GM21529 (cell line): ENCODE measurements around the gene CAMK4.
"Not testable (repeated sequence)": the region's sequence is repeated elsewhere in the genome, so short reads cannot be mapped to it uniquely, and the experiment has no call there.

Experiments used
- ATAC-seq: cut with Tn5 transposase; IDR thresholded peaks from one replicate; pipeline ENCODE4 v1.9.1; 2021; ENCODE audit not compliant: unreplicated experiment

CAMK4 gene

DNA sequence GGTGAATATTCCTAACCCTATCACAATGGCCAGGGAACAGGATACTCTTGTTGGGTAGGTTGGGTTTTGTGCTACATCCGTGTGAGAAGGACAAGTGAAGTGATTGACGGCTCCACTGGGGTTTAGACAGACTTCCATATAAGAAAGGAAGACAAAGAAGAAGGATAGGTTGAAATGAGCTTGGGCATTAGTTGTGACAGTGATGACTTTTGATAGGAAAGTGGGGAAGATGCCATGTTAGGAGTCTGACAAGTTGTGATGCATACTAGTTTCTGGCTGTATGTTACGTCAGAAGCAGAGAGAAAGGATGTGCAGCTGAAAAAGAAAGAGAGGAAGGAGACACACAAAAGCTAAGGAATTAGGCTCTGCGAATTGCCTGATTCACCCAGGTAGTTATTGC is 150.2 kb downstream of the CAMK4 start:
- no peak for ATAC-seq

DNA sequence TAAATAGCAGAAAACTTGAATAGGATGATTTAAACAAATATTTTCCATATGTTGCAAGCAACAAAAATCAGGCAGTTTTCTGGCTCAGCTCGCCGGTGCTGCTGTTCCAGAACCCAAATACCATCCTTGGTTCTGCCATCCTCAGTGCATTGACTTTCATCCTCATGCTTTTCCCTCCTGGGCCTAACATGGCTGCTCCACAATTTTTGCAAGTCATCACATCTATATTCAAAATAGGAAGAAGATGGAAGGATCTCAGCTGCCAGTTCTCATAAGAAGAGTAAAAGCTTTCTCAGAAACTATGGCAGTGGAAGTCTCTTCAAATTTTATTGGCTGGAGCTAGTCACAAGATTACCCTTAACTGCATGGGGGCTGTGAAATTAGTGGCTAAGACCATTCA is 151.5 kb downstream of the CAMK4 start:
- ATAC-seq: no peak

DNA sequence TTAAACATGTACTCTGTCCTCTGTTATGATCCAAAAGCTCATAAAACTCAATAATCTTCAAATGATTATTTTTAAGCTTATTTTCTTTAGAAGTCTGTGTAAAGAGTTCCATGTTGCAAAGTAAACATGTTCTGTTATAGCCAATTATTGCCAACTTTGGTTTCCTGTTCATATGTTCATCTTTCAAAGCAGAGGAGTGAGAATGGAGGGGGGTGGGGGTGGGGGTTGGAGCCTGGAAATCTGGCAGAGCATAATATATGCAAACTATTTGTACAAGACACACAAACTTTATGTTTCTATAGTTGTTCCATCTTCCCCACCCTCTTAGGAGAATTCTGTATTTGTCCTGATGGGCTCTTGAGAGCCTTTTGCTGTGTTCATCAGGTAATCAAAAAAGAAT is 153.1 kb downstream of the CAMK4 start:
- no peak for ATAC-seq

DNA sequence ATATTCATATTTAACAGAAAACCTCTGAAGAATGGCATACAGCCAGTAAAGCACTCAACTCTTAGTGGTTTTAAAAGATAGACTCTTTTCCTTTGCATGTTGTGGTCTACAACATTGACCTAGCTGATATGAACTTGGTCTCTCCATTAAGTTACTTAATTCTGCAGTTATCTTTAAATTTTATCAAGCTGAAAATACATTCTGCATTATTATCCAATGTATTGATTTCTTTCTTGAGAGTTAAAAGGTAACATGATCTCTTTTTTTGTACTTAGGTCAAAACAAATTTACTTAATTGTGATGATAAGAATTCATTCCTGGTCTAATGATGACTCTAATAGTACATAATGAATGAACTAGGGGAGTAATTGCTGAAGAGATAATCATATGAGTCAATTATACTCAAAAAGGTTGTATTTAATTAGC is 155.2 kb downstream of the CAMK4 start:
- ATAC-seq: no peak

DNA sequence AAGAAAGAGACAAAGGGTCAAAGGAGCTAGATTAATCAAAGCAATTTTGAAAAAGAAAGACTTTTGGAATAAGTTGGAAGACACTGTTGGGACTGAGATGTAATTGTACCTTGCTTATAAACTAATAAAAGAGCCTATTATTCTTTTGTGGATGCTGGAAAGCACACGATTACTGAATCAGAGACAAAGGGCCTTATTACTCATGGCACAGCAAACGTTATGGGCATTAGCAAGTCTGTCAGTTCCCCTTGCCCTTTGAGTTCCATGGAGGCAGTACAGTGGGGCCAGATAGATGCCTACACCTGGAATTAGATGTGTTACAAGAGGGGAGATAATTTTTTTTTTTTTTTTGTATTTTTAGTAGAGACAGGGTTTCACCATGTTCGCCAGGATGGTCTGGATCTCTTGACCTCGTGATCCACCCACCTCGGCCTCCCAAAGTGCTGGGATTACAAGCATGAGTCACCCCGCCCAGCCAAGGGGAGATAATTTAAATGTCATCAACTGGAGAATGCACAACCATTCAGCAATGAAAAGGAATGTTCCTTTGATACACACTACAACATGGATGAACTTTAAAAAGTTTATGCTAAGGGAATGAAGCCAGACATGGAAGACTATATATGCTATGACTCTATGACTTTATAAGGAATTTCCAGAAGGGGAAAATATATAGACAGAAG is 159.2 kb downstream of the CAMK4 start:
- ATAC-seq: no peak

DNA sequence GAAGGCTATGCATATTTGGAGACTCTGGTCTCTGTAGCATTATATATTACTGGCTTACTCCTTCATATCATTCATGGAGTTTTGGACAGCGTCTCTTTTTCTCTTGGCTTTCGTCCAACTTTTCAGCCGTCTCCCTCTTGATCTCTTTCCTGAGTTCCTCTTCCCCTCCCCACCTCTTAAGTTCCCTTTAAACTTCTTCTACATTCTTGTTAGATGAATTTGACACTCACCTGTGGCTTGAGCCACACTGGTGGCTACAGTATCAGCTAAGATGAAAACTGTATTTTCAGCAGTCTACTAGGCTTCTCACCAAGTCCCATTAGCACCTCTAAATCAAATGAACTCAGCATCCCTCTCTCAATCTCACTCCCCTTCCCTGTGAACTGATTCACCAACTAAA is 160.0 kb downstream of the CAMK4 start:
- no peak for ATAC-seq

DNA sequence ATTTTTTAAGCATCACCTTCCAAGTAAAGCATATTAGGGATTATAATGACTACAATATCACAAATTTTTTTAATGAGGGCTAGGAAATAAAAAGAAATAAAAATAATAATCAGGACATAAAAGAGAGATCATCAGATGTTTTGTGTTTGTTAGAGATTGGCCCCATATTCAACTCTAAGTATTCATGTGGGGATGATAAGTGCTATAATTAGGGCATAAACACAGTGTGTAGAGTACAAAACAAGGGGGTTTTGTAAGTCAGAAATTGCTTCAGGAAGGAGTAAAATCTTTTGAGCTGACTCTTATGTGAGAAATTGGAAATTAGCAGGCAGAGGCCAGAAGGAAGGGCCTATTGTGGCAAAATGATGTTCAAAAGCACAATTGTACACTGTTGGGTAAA is 160.9 kb downstream of the CAMK4 start:
- ATAC-seq: no peak

DNA sequence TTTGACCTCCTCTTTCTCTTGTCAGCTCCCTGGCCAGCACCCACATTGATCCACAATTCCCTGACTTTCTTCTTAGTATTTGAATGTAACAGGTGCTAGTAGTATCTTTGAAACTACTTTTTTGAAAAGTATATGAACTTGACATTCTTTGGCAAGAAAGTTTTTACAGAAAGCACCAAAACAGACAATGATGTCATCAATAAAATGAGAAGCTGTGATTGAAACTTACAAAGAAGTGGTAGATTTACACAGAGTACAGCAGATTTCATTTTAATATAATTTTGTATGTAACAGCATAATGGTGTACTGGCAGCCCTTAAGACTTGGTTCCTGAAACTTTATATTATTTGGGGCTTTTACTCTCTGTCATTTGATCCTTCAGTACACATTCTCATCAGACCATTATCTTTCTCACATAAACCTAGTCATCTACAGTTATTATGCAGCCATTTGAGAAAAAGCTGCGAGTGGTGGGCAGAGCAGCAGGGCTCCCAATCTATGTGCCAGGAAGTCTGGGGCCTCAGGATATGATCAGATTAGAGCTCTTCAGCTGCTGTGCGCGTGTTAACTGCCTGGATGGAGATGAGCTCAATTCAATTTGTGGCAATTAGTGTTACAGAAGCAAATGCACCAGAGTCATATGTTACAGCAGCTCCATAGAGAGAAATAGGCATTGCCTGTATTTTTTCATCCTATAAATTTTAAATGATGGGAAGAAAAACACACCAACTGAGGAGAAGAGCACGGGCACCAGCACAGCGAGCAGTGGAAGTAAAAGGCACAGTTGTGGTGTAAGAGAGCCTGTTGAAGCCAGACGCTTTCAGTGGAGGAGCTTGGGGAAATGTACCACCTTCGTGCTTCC is 162.0 kb downstream of the CAMK4 start:
- no peak for ATAC-seq

DNA sequence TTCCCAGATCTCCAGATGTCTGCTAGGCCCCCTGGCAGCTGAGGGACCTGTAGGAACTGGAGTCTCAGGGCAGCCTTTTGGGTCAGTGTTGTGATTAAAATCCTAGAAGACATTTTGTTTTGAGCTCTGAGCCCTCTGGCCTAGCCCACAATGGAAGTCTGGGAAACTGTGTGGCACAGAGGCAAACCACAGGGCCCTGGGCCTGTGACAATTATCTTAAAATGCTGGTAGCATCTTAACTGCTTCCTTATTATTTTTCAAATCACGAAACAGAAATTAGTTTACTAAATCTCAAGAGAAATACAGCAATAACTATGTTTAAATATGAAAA is 162.6 kb downstream of the CAMK4 start:
- ATAC-seq: no peak

DNA sequence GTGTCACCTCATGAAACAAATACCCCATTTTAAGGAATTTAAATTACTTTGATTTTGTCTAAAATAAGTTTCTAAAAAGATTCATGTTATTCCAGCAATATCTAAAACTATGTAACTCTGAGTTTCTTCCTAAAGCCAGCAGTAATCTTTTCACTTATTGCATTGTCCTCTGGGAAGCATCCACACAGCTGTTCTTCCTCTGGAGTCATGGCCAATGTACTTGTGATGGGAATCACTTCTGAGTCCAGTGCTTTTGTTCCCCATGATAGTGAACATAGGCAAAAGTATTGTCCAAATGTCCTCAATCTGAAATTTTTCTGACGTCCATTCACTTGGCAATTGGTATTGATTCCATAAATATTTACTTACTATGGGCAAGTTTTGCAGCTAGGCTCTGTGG is 163.2 kb downstream of the CAMK4 start:
- no peak for ATAC-seq

DNA sequence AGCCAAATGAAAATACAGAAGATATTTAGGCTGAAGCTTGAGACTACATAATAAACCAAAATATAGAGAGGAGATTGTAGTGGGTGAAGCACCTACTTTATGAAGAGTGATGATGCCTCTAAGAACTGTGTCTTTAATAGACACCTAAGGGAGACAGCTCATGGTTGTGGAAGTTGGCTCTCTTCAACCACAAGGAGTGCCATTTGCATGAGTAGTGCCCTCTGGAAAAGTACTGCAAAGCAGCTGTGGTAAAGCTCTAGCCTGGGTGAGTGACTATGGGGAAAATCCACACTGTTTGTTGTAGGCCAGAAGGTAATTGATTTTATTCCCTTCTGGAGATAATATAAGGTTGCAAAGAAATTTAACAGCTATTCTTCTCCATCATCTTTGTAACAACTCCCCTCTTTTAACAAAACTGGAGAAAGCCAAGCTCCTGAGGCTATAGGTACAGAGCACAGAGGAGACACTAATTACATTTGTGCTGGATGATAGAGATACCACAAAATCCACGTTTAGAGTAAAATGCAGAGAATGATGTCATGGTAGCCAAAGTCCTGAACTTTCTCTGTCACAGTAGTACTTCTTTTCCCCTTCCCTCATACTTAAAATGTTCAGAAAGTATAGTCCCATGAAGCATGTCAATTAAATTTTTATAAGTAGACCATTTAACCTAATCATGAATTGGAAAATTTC is 165.4 kb downstream of the CAMK4 start:
- no peak for ATAC-seq

DNA sequence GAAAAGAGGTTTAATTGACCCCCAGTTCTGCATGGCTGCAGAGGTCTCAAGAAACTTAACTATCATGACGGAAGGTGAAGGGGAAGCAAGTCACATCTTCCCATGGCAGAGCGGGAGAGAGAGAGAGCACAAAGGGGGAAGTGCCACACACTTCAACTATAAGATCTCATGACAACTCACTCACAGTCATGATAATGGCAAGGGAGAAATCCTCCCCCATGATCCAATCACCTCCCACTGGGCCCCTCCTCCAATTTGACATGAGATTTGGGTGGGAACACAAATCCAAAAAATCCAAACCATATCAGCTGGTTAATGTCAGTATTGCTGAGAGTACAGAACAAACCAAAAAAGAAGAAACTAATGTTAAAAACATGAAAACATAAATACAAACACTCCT is 168.0 kb downstream of the CAMK4 start:
- no peak for ATAC-seq

DNA sequence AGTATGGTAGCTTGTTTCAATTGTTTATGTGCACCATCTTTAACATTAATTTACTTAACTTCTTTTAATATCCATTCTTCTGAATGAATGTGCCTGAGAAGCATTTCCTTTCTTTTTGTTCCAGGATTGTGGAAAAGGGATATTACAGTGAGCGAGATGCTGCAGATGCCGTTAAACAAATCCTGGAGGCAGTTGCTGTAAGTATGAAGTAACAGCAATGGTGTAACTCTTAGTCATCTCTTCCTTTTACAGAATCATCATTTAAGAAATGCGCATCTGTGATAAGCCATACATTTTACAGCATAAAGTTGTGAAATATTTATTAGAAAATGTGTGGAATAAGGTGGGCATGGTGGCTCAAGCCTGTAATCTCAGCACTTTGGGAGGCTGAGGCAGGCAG is 170.4 kb downstream of the CAMK4 start:
- ATAC-seq: no peak

DNA sequence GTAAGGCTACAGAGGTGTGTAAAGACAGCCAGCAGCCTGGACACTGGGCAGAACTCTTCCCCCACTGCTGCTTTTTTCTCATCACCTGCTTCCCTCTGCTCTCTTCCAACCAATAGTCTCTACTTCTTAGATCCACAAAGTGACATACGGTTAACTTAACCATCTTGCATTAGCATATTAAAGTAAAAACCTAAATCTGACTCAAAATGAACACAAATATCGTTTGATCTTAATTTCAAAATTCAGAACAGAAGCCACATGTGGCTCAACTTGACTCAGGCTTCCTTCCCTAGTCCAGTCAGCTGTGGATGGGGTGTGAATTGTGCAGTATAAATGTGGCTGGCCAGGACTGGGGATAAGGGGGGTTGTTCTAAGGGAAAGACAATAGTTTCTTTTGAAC is 173.8 kb downstream of the CAMK4 start:
- no peak for ATAC-seq

DNA sequence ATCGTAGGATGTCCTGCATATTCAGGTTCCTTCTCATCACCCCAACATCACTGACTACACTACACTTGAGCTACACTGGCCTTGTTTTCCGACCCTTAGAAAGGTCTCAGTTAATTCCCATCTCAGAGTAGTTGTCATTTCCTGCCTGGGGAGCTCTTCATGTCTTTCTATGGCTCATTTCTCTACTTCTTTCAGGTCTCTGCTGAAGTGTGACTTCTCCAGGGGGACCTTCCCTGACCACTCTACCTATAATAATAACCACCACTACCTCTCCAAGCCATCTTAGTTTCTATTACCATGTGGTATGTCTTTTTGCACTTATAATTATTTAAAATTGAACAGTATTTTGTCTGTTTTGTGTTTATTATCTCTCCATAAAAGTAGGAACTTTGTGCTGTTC is 174.9 kb downstream of the CAMK4 start:
- no peak for ATAC-seq

DNA sequence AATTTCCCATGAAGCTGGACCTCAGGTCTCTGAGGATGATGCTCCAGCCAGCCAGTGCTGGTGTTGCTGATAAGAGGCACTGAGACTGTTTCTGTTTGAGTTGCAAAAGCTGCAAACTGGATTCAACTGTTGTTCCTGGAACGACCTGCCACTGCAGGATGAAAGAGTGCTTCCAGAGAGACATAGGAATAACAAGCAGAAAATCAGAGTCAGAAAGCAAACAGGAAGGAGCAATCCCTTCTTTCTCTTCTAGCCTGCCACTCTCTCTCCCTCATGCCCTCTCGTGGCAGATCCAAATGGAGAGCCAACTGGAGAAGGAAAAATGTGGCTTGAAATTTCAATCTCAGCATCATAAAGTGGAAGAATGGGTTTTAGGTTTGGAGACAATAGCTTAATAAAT is 177.7 kb downstream of the CAMK4 start:
- ATAC-seq: no peak

DNA sequence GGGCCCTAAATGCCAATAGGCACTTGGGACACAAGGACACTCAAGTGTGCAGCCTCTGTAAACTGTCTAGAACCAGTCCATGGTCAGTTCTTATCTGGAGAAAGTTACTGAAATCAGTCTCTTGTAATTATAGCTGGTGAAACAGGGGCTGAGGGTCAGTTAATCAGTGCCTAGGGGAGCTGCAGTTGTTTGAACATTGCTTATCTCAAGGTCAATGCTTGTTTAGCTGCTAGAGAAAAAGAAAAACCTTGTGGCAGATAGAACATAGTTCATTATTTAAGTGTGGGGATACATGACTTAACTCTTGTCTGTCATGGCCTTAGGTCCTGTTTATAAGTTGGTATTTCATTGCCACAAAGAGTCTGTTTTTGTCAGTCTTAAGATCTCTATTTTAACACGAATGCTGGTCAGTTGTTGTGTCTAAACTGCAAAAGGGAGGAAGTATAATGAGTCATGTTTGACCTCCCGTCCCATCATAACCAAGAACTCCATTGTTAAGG is 180.1 kb downstream of the CAMK4 start:
- ATAC-seq: no peak

DNA sequence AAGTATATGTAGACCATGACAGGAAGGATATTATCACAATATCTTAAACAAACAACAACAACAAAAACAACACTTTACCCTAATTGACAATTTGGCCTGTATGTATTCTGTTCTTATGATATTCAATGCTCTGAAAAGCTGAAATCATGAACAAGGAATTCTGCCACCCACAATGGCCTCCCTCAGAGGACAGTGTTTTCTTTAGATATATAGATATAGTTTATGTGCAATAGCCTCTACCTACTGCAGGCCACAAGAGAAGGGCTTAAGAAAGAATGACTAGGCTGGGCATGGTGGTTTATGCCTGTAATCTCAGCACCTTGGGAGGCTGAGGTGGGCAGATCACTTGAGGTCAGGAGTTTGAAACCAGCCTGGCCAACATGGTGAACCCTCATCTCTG is 183.4 kb downstream of the CAMK4 start:
- no peak for ATAC-seq

DNA sequence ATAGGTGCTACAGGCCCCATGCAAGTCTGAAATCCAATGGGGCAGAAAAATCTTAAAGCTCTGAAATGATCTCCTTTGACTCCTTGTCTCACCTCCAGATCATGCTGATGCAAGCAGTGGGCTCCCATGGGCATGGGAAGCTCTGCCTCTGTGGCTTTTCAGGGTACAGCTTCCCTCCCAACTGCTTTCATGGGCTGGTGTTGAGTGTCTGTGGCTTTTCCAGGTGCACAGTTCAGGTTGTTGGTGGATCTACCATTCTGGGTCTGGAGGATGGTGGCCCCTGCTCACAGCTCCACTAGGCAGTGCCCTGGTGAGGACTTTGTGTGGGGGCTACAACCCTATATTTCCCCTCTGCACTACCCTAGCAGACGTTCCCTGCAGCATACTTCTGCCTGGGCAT is 184.6 kb downstream of the CAMK4 start:
- ATAC-seq: no peak

DNA sequence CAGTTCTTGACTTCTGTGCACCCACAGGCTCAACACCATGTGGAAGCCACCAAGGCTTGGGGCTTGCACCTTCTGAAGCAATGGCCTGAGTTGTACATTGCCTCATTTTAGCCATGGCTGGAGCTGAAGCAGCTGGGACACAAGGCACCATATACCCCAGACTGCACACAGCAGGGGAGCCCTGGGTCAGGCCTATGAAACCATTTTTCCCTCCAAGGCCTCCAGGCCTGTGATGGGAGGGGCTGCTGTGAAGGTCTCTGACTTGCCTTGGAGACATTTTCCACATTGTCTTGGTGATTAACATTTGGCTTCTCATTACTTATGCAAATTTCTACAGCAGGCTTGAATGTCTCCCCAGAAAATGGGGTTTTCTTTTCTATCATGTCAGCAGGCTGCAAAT is 185.1 kb downstream of the CAMK4 start:
- ATAC-seq: not testable (repeated sequence)

DNA sequence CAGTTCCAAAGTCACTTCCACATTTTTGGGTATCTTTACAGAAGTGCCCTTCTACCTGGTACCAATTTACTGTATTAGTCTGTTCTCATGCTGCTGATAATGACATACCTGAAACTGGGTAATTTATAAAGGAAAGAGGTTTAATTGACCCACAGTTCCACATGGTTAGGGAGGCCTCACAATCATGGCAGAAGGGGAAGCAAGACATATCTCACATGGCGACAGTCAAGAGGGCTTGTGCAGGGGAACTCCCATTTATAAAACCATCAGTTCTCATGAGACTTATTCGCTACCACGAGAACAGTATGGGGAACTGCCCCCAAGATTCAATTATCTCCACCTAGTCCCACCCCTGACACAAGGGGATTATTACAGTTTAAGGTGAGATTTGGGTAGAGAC is 185.9 kb downstream of the CAMK4 start:
- ATAC-seq: not testable (repeated sequence)

DNA sequence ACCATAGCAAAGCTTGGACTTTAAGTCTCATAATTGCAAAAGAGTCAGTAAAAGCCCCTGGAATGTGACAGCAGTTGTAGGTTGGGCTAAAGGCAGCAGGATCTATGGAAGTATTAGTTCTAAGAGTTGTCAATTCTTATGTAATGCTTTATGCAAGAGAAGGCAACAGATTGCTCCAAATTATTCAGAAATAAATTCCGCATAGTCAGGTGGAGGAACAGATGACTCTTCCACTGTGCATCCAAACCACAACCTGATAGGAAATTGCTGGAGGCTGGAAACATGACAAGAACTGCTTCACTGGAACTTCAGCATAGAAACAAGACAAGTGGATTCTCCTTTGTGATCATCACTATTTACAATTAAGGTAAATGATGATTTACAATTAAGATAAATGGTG is 187.1 kb downstream of the CAMK4 start:
- ATAC-seq: no peak
